Retinal pigment epithelial cell (primary cell): ENCODE data around the gene GAB2.

Experiments
- DNase-seq: peaks from one replicate; pipeline ENCODE4 v3.0.0-alpha.2; 2010; ENCODE audit warnings: low read depth
- H3K4me3 ChIP-seq: 2 replicates; pipeline ENCODE4 v1.5.1; 2011; ENCODE audit warnings: mild to moderate bottlenecking, low read length, control low read depth, moderate library complexity
- CTCF ChIP-seq: conservative IDR thresholded peaks from 2 replicates; pipeline ENCODE4 v1.5.1; 2011; ENCODE audit warnings: low read depth, low read length, control low read depth, inconsistent platforms

The GAB2 gene

DNA sequence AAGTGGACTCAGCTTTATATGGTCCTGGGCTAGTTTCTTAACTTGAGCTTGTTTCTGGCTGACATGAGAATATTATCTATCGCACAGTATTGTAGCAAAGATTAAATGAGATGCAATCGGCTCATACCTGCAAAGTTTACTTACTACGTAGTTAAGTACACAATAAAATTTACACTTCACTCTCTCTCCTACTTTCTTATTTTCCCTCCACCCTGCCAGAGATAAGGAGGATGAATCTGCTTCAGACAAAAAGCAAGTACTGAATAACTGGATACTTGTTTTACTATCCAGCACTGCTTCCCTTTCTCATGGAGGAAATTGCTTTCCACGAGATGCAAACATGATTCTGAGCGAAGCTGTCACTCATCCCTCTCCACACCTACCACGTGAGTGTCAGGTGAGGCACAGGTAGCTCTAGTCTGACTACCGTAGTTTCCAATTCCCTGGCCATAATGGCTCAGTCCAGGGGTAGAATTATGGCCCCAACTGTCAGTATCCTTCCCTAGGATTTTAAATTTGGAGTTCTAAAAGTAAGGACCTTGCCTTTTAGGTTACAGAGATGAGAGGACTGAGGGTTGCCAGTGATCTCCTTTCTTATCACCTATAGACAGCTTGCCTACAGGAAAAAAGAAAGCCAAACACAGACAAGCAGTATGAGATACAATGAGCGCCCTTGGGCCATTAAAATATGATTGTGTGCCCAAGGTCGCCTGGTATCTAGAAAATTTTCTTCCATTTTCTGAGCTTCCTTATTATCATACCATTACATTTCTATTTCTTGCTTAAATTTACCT lies 39.8 kb downstream of the GAB2 start:
- no peak for TF ChIP-seq CTCF
- H3K4me3 ChIP-seq, result no peak overlapping the region
- DNase-seq, result no peak

DNA sequence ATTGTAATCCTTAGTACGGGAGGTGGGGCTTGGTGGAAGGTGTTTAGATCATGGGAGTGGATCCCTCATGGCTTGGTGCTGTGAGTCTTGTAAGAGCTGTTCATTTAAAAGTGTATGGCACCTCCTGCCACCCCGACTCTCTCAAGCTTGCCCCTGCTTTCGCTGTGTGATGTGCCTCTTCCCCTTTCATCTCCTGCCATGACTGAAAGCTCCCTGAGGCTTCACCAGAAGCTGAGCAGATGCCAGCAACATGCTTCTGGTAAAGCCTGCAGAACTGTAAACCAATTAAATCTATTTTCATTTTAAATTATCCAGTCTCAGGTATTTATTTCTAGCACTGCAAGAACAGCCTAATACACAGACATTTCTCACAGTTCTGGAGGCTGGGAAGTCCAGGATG lies 40.8 kb downstream of the GAB2 start:
- no peak for TF ChIP-seq CTCF
- H3K4me3 ChIP-seq, result no peak overlapping the region
- DNase-seq, result no peak

DNA sequence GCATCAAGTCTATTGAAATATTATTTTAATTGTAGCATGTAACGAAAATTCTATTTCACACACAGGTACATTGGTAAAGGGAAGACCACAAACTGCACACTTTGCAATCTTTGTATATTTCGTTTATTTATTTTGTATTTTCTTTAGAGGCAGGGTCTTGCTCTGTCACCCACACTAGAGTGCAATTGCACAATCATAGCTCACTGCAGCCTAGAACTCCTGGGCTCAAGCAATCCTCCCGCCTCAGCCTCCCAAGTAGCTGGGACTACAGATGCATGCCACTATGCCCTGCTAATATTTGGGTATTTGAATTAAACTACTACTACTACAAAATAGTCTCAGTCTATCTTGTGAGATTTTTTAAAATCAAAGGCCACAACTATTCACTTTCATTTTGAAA lies 42.7 kb downstream of the GAB2 start:
- no peak for DNase-seq

DNA sequence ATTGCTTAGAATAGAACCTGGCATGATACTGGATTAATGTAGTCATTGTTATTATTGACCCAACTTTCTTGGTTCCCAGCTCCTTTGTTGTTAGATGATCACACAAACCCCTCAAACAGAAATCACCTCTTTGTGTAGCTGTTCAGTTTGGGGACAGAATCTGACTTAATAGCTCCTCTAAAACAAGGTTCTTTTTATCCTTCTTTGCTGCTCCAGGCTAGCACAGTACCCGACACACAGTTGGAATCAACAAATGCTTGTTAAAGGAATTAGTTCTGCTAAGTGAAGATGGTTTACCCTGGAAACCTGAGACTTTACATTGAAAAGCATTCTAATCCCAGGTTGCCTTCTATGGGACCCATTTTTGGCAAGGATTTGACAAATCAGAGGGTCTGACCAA lies 43.9 kb downstream of the GAB2 start:
- no peak overlapping the region for H3K4me3 ChIP-seq
- no peak for DNase-seq
- TF ChIP-seq CTCF, result no peak

More for the DNA sequence above, 42.7 kb downstream of the GAB2 start:
- TF ChIP-seq CTCF, result no peak
- no peak overlapping the region for H3K4me3 ChIP-seq

DNA sequence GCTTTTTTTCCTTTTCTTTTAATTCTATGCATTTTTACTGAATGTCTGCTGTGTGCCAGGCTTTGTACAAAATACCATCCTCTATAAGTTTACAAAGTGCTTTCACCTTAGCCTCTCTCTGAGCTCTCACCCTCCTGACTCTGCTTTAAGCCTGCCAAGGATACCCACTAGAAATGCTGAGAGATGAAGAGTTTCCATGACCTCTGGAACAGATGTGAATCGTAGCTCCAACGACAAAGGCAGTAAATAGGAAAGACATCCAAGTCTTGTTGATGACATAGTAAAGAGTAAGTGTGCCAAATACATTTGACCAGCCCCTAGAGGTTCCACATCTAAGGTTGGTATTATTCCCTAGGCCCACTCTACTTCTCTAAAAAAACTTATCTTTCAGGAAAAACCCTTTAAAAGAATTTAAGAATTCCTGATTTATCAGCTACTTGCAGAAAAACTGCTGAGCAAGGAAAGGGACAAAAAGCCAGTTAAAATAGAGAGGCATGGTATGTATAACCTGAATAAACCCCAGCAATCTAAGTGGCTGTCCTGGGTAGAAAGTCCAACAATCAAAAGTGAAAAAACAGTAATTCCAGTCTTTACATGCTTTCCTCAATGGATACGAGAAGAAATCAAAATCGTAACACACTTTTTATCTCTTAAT lies 45.4 kb downstream of the GAB2 start:
- no peak overlapping the region for H3K4me3 ChIP-seq
- TF ChIP-seq CTCF, result no peak
- no peak for DNase-seq

GRCh38 chr11:78371221-78371891 lies 46.3 kb downstream of the GAB2 start:
- no peak for TF ChIP-seq CTCF
- H3K4me3 ChIP-seq, result no peak overlapping the region
- no peak for DNase-seq
